GM19099 (cell line): Measurements from ENCODE around the gene MACROD2.

Experiments used
- POLR2A ChIP-seq: IDR thresholded peaks from 3 replicates; pipeline ENCODE4 v1.6.1; 2011; ENCODE audit warnings: low read depth; ENCODE audit not compliant: insufficient read length; ENCODE audit errors: extremely low read depth

The MACROD2 gene

GRCh38 chr20:15485519-15485918 is 1490.2 kb downstream of the MACROD2 start:
- TF ChIP-seq POLR2A = no peak

- TF ChIP-seq POLR2A = no peak
Measured at GRCh38 chr20:15487030-15487429, 1491.7 kb downstream of the MACROD2 start.

- no peak for TF ChIP-seq POLR2A
Measured at GRCh38 chr20:15487682-15488081, 1492.4 kb downstream of the MACROD2 start.

- TF ChIP-seq POLR2A = no peak
Measured at GRCh38 chr20:15491575-15491974, 1496.3 kb downstream of the MACROD2 start.

GRCh38 chr20:15494851-15495250 is 1499.5 kb downstream of the MACROD2 start:
- no peak for TF ChIP-seq POLR2A

GRCh38 chr20:15496501-15497039 is 1501.3 kb downstream of the MACROD2 start:
- no peak for TF ChIP-seq POLR2A

- TF ChIP-seq POLR2A = no peak
Measured at GRCh38 chr20:15498926-15499325, 1503.6 kb downstream of the MACROD2 start.

- no peak for TF ChIP-seq POLR2A
Measured at GRCh38 chr20:15506311-15506710, 1511.0 kb downstream of the MACROD2 start.

GRCh38 chr20:15507151-15507550 is 1511.8 kb downstream of the MACROD2 start:
- TF ChIP-seq POLR2A = no peak

- TF ChIP-seq POLR2A = no peak
Measured at GRCh38 chr20:15511551-15511950, 1516.2 kb downstream of the MACROD2 start.

- TF ChIP-seq POLR2A = no peak
Measured at GRCh38 chr20:15512916-15513315, 1517.6 kb downstream of the MACROD2 start.

GRCh38 chr20:15515691-15516090 is 1520.4 kb downstream of the MACROD2 start:
- no peak for TF ChIP-seq POLR2A

GRCh38 chr20:15520930-15521524 is 1525.7 kb downstream of the MACROD2 start:
- TF ChIP-seq POLR2A = no peak

GRCh38 chr20:15523400-15523799 is 1528.1 kb downstream of the MACROD2 start:
- no peak for TF ChIP-seq POLR2A

GRCh38 chr20:15528391-15529111 is 1533.2 kb downstream of the MACROD2 start:
- no peak for TF ChIP-seq POLR2A

- TF ChIP-seq POLR2A = no peak
Measured at GRCh38 chr20:15535863-15536262, 1540.5 kb downstream of the MACROD2 start.

- TF ChIP-seq POLR2A = no peak
Measured at GRCh38 chr20:15542655-15543054, 1547.3 kb downstream of the MACROD2 start.

- no peak for TF ChIP-seq POLR2A
Measured at GRCh38 chr20:15544742-15545141, 1549.4 kb downstream of the MACROD2 start.
